H9 (cell line): Measurements from ENCODE around the gene MIA3. TPM values are rescaled to one million over a fixed set of nuclear protein-coding genes. Genes with fewer than 3 reads are reported as not detected.
"Not testable (repeated sequence)": the region's sequence is repeated elsewhere in the genome, so short reads cannot be mapped to it uniquely, and the experiment has no call there.

Experiments used
- DNase-seq: peaks from one replicate; pipeline ENCODE4 v3.0.0-alpha.2; 2017
- H2AFZ ChIP-seq: one replicate; pipeline ENCODE4 v1.6.1; 2013; ENCODE audit warnings: mild to moderate bottlenecking, low read length, control low read depth, moderate library complexity
- H2AK5ac ChIP-seq: 2 replicates; pipeline ENCODE4 v1.6.1; 2013; ENCODE audit warnings: low read length, control low read depth, mixed read lengths; ENCODE audit not compliant: insufficient read length
- H2BK120ac ChIP-seq: one replicate; pipeline ENCODE4 v1.6.1; 2013; ENCODE audit warnings: low read depth, mild to moderate bottlenecking, low read length, control low read depth, inconsistent platforms; ENCODE audit not compliant: poor library complexity, severe bottlenecking
- H2BK12ac ChIP-seq: 2 replicates; pipeline ENCODE4 v1.6.1; 2013; ENCODE audit warnings: low read length, control low read depth, mixed read lengths, low read depth; ENCODE audit not compliant: insufficient read length
- H2BK15ac ChIP-seq: 2 replicates; pipeline ENCODE4 v1.6.1; 2013; ENCODE audit warnings: low read depth, low read length, control low read depth
- H2BK20ac ChIP-seq: one replicate; pipeline ENCODE4 v1.6.1; 2013; ENCODE audit warnings: low read depth, mild to moderate bottlenecking, low read length, control low read depth, inconsistent platforms; ENCODE audit not compliant: poor library complexity, severe bottlenecking
- H2BK5ac ChIP-seq: 2 replicates; pipeline ENCODE4 v1.6.1; 2013; ENCODE audit warnings: low read length, control low read depth, mixed read lengths; ENCODE audit not compliant: insufficient read length
- H3K14ac ChIP-seq: 2 replicates; pipeline ENCODE4 v1.6.1; 2013; ENCODE audit warnings: low read length, control low read depth; ENCODE audit not compliant: insufficient read depth
- H3K18ac ChIP-seq: 2 replicates; pipeline ENCODE4 v1.6.1; 2013; ENCODE audit warnings: low read depth, mild to moderate bottlenecking, mixed read lengths, low read length, control low read depth; ENCODE audit not compliant: insufficient read length
- H3K23ac ChIP-seq: 2 replicates; pipeline ENCODE4 v1.6.1; 2013; ENCODE audit warnings: low read length, control low read depth, mixed read lengths, low read depth; ENCODE audit not compliant: insufficient read length
- H3K23me2 ChIP-seq: 2 replicates; pipeline ENCODE4 v1.6.1; 2013; ENCODE audit warnings: low read depth, mild to moderate bottlenecking, mixed read lengths, low read length, control low read depth; ENCODE audit not compliant: insufficient read length, poor library complexity, severe bottlenecking
- H3K27ac ChIP-seq: 2 replicates; pipeline ENCODE4 v1.5.1; 2013; ENCODE audit warnings: low read length, control low read depth, mixed read lengths, low read depth; ENCODE audit not compliant: insufficient read length
- H3K27me3 ChIP-seq: 2 replicates; pipeline ENCODE4 v1.6.1; 2013; ENCODE audit warnings: low read length, control low read depth, inconsistent platforms; ENCODE audit not compliant: insufficient read depth
- H3K4ac ChIP-seq: 2 replicates; pipeline ENCODE4 v1.6.1; 2013; ENCODE audit warnings: low read depth, mild to moderate bottlenecking, control low read depth, inconsistent platforms, low read length, moderate library complexity
- H3K4me1 ChIP-seq: 2 replicates; pipeline ENCODE4 v1.6.1; 2013; ENCODE audit warnings: low read length, control low read depth, inconsistent platforms; ENCODE audit not compliant: insufficient read depth
- H3K4me2 ChIP-seq: 2 replicates; pipeline ENCODE4 v1.6.1; 2013; ENCODE audit warnings: low read length, control low read depth, mixed read lengths; ENCODE audit not compliant: insufficient read length, insufficient read depth
- H3K56ac ChIP-seq: 2 replicates; pipeline ENCODE4 v1.6.1; 2013; ENCODE audit warnings: low read depth, mild to moderate bottlenecking, mixed read lengths, low read length, control low read depth; ENCODE audit not compliant: insufficient read length
- H3K79me1 ChIP-seq: 2 replicates; pipeline ENCODE4 v1.6.1; 2013; ENCODE audit warnings: low read depth, mild to moderate bottlenecking, moderate library complexity, low read length, control low read depth, inconsistent platforms; ENCODE audit not compliant: insufficient read depth, poor library complexity, severe bottlenecking
- H3K79me2 ChIP-seq: 2 replicates; pipeline ENCODE4 v1.6.1; 2013; ENCODE audit warnings: low read length, control low read depth, inconsistent platforms; ENCODE audit not compliant: insufficient read depth
- H3K9ac ChIP-seq: 2 replicates; pipeline ENCODE4 v1.6.1; 2013; ENCODE audit warnings: low read length, control low read depth, mixed read lengths; ENCODE audit not compliant: insufficient read length; ENCODE audit errors: extremely low read depth
- H3K9me3 ChIP-seq: one replicate; pipeline ENCODE4 v1.6.1; 2013; ENCODE audit warnings: low read depth, low read length, inconsistent platforms; ENCODE audit not compliant: control insufficient read depth
- H3T11ph ChIP-seq: one replicate; pipeline ENCODE4 v1.6.1; 2013; ENCODE audit warnings: mild to moderate bottlenecking, low read length, control low read depth, inconsistent platforms
- H4K20me1 ChIP-seq: one replicate; pipeline ENCODE4 v1.6.1; 2013; ENCODE audit not compliant: control insufficient read depth, insufficient read length, insufficient read depth
- H4K5ac ChIP-seq: 2 replicates; pipeline ENCODE4 v1.6.1; 2013; ENCODE audit warnings: low read depth, mild to moderate bottlenecking, mixed read lengths, low read length, control low read depth; ENCODE audit not compliant: insufficient read length
- H4K8ac ChIP-seq: replicated peaks from 2 replicates; pipeline ENCODE4 v1.6.1; 2013; ENCODE audit warnings: low read length, control low read depth, mixed read lengths, low read depth; ENCODE audit not compliant: insufficient read length
- H4K91ac ChIP-seq: 2 replicates; pipeline ENCODE4 v1.6.1; 2013; ENCODE audit warnings: low read depth, mild to moderate bottlenecking, moderate library complexity, mixed read lengths, low read length, control low read depth; ENCODE audit not compliant: insufficient read length
- H3K27ac Mint-ChIP-seq, 3 experiments: 2 replicates in 2 of 3; 3 replicates in 1 of 3; pipeline ENCODE4 v1.8.0; 2020 to 2021; ENCODE audit warnings: mixed read lengths in 3 of 3, mild to moderate bottlenecking in 1 of 3, moderate library complexity in 1 of 3
- H3K27me3 Mint-ChIP-seq: 2 replicates; pipeline ENCODE4 v1.8.0; 2021; ENCODE audit warnings: low read depth, mild to moderate bottlenecking, moderate library complexity, mixed read lengths
- H3K36me3 Mint-ChIP-seq, 3 experiments: 2 replicates in 2 of 3; 3 replicates in 1 of 3; pipeline ENCODE4 v1.8.0; 2020 to 2021; ENCODE audit warnings: low read depth in 3 of 3, mixed read lengths in 3 of 3; ENCODE audit not compliant: insufficient read depth in 1 of 3
- H3K4me1 Mint-ChIP-seq, 2 experiments: 2 replicates each; pipeline ENCODE4 v1.8.0; 2020; ENCODE audit warnings: mixed read lengths in 2 of 2
- H3K4me3 Mint-ChIP-seq, 2 experiments: 2 replicates in 1 of 2; 3 replicates in 1 of 2; pipeline ENCODE4 v1.8.0; 2020 to 2021; ENCODE audit warnings: mild to moderate bottlenecking in 2 of 2, mixed read lengths in 2 of 2, moderate library complexity in 1 of 2
- H3K9me3 Mint-ChIP-seq, 2 experiments: 2 replicates in 1 of 2; 3 replicates in 1 of 2; pipeline ENCODE4 v1.8.0; 2020; ENCODE audit warnings: mild to moderate bottlenecking in 2 of 2, mixed read lengths in 2 of 2, moderate library complexity in 1 of 2
- WGBS: extraction: QIAGEN DNeasy Blood & Tissue Kit; methylation state at CpG from one replicate; pipeline ENCODE4 v1.1.7; 2013; ENCODE audit warnings: missing lambda C conversion rate, low lambda C conversion rate, mixed read lengths; ENCODE audit not compliant: insufficient read length; ENCODE audit errors: extremely low coverage; 5-methylcytosine and 5-hydroxymethylcytosine counted together
- total RNA-seq: library from RNA; stranded (reverse); gene quantifications from 2 replicates; pipeline ENCODE4 v1.2.1, GENCODE V29; 2021
- TF ChIP-seq, protein P1 (sequence below): fragments of 200-600 bp; sonication (generic); conservative IDR thresholded peaks from 3 replicates; pipeline ENCODE4 v1.8.0; 2021; ENCODE audit warnings: antibody characterized with exemption, mild to moderate bottlenecking

Gene MIA3
- total RNA-seq, 1 experiment from 2014 or later: 55.5 TPM

DNA sequence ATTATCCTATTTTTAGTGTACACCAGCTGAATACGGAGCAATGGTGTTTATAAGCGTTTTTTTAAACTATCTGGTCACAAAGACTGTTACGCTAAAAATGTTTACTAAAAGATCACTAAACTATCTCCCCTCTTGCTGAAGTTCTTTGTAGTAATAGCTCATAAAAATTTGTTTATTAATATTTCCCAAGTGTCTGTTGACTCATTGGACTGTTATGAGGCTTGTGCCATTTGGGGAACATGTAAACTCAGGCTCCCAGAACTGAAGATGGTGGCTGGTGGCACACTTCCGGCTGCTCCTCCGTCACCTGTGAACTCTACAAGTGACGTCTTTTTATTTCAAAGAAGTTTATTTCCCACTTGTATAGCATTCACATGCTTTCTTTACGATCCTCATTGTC is 48.1 kb downstream of the MIA3 start:
- H3K4me2 ChIP-seq: no peak overlapping the region
- H3K79me2 ChIP-seq: no peaks in the 10 kb centered on the region
- H2AK5ac ChIP-seq: no peak overlapping the region
- no peak overlapping the region for H3T11ph ChIP-seq
- H3K4me3 Mint-ChIP-seq: no peak overlapping the region
- H3K27ac ChIP-seq: no peak overlapping the region
- H3K18ac ChIP-seq: no peak overlapping the region
- no peaks in the 10 kb centered on the region for H3K4me1 ChIP-seq
- no peak overlapping the region for H3K14ac ChIP-seq
- no peaks in the 10 kb centered on the region for H4K20me1 ChIP-seq
- H3K56ac ChIP-seq: no peak overlapping the region
- H3K27me3 Mint-ChIP-seq: no peaks in the 10 kb centered on the region; the same call in 1 of the 2 replicates
- H2BK12ac ChIP-seq: no peak overlapping the region
- H3K9me3 ChIP-seq: no peaks in the 10 kb centered on the region
- TF ChIP-seq, protein P1, sequence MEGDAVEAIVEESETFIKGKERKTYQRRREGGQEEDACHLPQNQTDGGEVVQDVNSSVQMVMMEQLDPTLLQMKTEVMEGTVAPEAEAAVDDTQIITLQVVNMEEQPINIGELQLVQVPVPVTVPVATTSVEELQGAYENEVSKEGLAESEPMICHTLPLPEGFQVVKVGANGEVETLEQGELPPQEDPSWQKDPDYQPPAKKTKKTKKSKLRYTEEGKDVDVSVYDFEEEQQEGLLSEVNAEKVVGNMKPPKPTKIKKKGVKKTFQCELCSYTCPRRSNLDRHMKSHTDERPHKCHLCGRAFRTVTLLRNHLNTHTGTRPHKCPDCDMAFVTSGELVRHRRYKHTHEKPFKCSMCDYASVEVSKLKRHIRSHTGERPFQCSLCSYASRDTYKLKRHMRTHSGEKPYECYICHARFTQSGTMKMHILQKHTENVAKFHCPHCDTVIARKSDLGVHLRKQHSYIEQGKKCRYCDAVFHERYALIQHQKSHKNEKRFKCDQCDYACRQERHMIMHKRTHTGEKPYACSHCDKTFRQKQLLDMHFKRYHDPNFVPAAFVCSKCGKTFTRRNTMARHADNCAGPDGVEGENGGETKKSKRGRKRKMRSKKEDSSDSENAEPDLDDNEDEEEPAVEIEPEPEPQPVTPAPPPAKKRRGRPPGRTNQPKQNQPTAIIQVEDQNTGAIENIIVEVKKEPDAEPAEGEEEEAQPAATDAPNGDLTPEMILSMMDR: no peak
- H3K36me3 Mint-ChIP-seq: peaks cover 11 to 67% (median 51%) of the 10 kb centered on the region in 3 experiments; a peak in 6 of 7 replicates
- H3K9ac ChIP-seq: no peak overlapping the region
- H3K23me2 ChIP-seq: no peaks in the 10 kb centered on the region
- H2BK20ac ChIP-seq: no peak overlapping the region
- no peak overlapping the region for H3K4ac ChIP-seq
- no CpG with 5 or more reads among the region's 7 CpGs for WGBS
- H2BK5ac ChIP-seq: no peak overlapping the region
- H3K23ac ChIP-seq: no peak overlapping the region
- no peak overlapping the region for H2BK120ac ChIP-seq
- no peaks in the 10 kb centered on the region for H3K79me1 ChIP-seq
- H3K27ac Mint-ChIP-seq: peak overlapping the region in 1 of 3 experiments; percentile 39; a peak in 1 of 7 replicates
- H2AFZ ChIP-seq: no peak overlapping the region
- no peak overlapping the region for H2BK15ac ChIP-seq
- H4K91ac ChIP-seq: no peak overlapping the region
- no peak overlapping the region for H4K8ac ChIP-seq
- H3K4me1 Mint-ChIP-seq: no peaks in the 10 kb centered on the region
- H3K27me3 ChIP-seq: no peaks in the 10 kb centered on the region
- no peaks in the 10 kb centered on the region for H3K9me3 Mint-ChIP-seq
- no peak overlapping the region for H4K5ac ChIP-seq
- DNase-seq: no peak

DNA sequence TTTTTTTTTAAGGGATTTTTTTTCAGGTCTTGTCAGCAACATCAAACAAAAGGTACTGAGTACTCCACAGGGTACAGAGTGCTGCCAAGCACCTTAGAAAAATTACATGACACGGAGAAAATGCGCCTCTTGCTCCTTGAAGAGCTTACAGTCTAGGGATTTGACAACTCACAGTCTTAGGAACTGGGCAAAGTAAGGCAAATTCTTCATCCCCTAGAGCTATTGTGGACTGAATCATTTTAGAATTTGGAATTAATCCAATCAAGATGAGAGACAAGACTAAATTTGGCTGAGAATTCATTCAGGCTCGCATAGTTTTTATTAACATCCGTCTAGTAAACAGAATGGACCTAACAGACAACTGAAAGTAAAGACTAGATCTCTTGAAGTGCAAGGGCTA is 50.3 kb downstream of the MIA3 start:
- H2BK120ac ChIP-seq, H3K9me3 Mint-ChIP-seq: not testable (repeated sequence)

More for the DNA sequence above, 50.3 kb downstream of the MIA3 start:
- H4K5ac ChIP-seq, H2BK12ac ChIP-seq, H4K8ac ChIP-seq, H3K4me1 ChIP-seq, H3K4ac ChIP-seq, H3K4me1 Mint-ChIP-seq, H2AFZ ChIP-seq, H3K27me3 Mint-ChIP-seq, H3K18ac ChIP-seq, H3K4me3 Mint-ChIP-seq, H2BK15ac ChIP-seq, H3K9ac ChIP-seq, H4K91ac ChIP-seq, DNase-seq, H3K27ac Mint-ChIP-seq, H3K56ac ChIP-seq, H3K27me3 ChIP-seq, H3K23me2 ChIP-seq, H3K79me2 ChIP-seq, H2AK5ac ChIP-seq, H3K79me1 ChIP-seq, H2BK5ac ChIP-seq, H3K23ac ChIP-seq, H2BK20ac ChIP-seq, H3K14ac ChIP-seq, H3K4me2 ChIP-seq, H4K20me1 ChIP-seq, H3K9me3 ChIP-seq, H3T11ph ChIP-seq, H3K27ac ChIP-seq: not testable (repeated sequence)
- peaks cover 10 to 67% (median 50%) of the 10 kb centered on the region in 3 experiments; a peak in 6 of 7 replicates for H3K36me3 Mint-ChIP-seq
- WGBS: no CpG with 5 or more reads among the region's 4 CpGs
